Natural killer cell (primary cell): ENCODE results near the gene NDUFAF4. TPM values are rescaled to one million over a fixed set of nuclear protein-coding genes. Genes with fewer than 3 reads are reported as not detected.

Experiments
- ATAC-seq, 3 donors: fragments of 150-1000 bp in 2 of 3; fragments of 200-7000 bp in 1 of 3; cut with Tn5 transposase; 1 replicate in 1 of 3; 2 replicates in 2 of 3; pipeline ENCODE4 v1.10.0; 2021; ENCODE audit warnings: mild to moderate bottlenecking in 2 of 3, moderate library complexity in 2 of 3
- DNase-seq, 2 donors: peaks; one replicate each; pipeline versions ENCODE4 v3.0.0 to v3.0.0-alpha.2; 2013 to 2021; ENCODE audit warnings: mixed read lengths in 1 of 2
- H3K27ac ChIP-seq: one replicate; pipeline ENCODE4 v1.5.1; 2013; ENCODE audit warnings: mild to moderate bottlenecking, low read length
- H3K27me3 ChIP-seq: one replicate; pipeline ENCODE4 v1.6.1; 2013; ENCODE audit warnings: low read length; ENCODE audit not compliant: control insufficient read depth, insufficient read depth
- H3K36me3 ChIP-seq: one replicate; pipeline ENCODE4 v1.6.1; 2013; ENCODE audit warnings: low read length; ENCODE audit not compliant: control insufficient read depth, insufficient read depth
- H3K4me1 ChIP-seq: one replicate; pipeline ENCODE4 v1.6.1; 2013; ENCODE audit warnings: low read length; ENCODE audit not compliant: control insufficient read depth, insufficient read depth
- H3K4me3 ChIP-seq: one replicate; pipeline ENCODE4 v1.5.1; 2013; ENCODE audit warnings: low read length
- H3K9me3 ChIP-seq: one replicate; pipeline ENCODE4 v1.6.1; 2013; ENCODE audit warnings: low read length; ENCODE audit not compliant: control insufficient read depth, insufficient read depth
- H3K27ac Mint-ChIP-seq, 2 donors: one replicate each; pipeline ENCODE4 v1.8.0; 2022; ENCODE audit warnings: mild to moderate bottlenecking in 2 of 2, mixed read lengths in 2 of 2, moderate library complexity in 1 of 2
- H3K27me3 Mint-ChIP-seq, 2 donors: one replicate each; pipeline ENCODE4 v1.8.0; 2022; ENCODE audit warnings: low read depth in 2 of 2, mixed read lengths in 2 of 2
- H3K36me3 Mint-ChIP-seq: one replicate; pipeline ENCODE4 v1.8.0; 2022; ENCODE audit warnings: mixed read lengths
- H3K4me1 Mint-ChIP-seq, 2 donors: one replicate each; pipeline ENCODE4 v1.8.0; 2022; ENCODE audit warnings: mixed read lengths in 2 of 2
- H3K4me3 Mint-ChIP-seq: one replicate; pipeline ENCODE4 v1.8.0; 2022; ENCODE audit warnings: mild to moderate bottlenecking, moderate library complexity, mixed read lengths
- H3K9me3 Mint-ChIP-seq, 2 donors: one replicate each; pipeline ENCODE4 v1.8.0; 2022; ENCODE audit warnings: mixed read lengths in 2 of 2
- WGBS: methylation state at CpG from one replicate; pipeline ENCODE4 v1.1.7; 2013; ENCODE audit warnings: missing lambda C conversion rate; ENCODE audit not compliant: insufficient coverage; 5-methylcytosine and 5-hydroxymethylcytosine counted together
- intact Hi-C: fragments of 100-400 bp; cut with micrococcal nuclease; formaldehyde crosslinking; loops from one replicate; pipeline ENCODE4 v1.14.2; 2022
- total RNA-seq, 4 donors: library from RNA; stranded (reverse); fragments of 120-200 nt in 1 of 4; gene quantifications; one replicate each; pipeline versions ENCODE4 v1.2.3 to v1.2.4, GENCODE V29; 2013 to 2022
- TF ChIP-seq, protein P1 (sequence below): fragments of 200-600 bp; IDR thresholded peaks from one replicate; pipeline ENCODE4 v1.8.0; 2022; ENCODE audit warnings: antibody characterized with exemption

NDUFAF4 gene
- total RNA-seq, 3 donors from 2014 or later (not counting 1 experiment from before 2014, with no cell fraction given), result 23.8 to 30.9 (median 29.8) TPM

DNA sequence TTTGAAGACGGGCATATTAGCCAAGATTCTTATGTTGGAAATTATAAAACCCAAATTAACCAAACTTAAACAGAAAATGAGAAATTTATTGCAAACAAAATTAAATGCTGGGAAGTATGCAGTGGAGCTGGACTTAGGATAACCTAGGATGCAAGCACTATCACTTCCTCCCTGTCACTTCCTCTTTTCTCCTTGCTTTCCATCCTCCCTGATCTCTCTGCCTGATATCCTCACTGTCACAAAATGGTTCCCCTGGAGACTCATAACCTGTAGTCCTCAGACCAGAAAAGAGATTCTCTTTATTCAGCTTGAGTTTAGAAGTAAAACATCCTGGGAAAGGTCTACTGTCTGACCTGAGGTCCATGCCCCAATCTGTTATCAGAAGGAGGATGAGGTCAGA is 19.4 kb upstream of the NDUFAF4 start:
- TF ChIP-seq, protein P1, sequence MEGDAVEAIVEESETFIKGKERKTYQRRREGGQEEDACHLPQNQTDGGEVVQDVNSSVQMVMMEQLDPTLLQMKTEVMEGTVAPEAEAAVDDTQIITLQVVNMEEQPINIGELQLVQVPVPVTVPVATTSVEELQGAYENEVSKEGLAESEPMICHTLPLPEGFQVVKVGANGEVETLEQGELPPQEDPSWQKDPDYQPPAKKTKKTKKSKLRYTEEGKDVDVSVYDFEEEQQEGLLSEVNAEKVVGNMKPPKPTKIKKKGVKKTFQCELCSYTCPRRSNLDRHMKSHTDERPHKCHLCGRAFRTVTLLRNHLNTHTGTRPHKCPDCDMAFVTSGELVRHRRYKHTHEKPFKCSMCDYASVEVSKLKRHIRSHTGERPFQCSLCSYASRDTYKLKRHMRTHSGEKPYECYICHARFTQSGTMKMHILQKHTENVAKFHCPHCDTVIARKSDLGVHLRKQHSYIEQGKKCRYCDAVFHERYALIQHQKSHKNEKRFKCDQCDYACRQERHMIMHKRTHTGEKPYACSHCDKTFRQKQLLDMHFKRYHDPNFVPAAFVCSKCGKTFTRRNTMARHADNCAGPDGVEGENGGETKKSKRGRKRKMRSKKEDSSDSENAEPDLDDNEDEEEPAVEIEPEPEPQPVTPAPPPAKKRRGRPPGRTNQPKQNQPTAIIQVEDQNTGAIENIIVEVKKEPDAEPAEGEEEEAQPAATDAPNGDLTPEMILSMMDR, result no peak
- no peaks in the 10 kb centered on the region for H3K9me3 ChIP-seq
- no peak overlapping the region for H3K27ac ChIP-seq
- H3K4me1 Mint-ChIP-seq, result peaks cover 3 to 5% of the 10 kb centered on the region in 2 donors
- DNase-seq (no peak), ATAC-seq (no peak)
- H3K4me1 ChIP-seq, result no peaks in the 10 kb centered on the region
- H3K4me3 ChIP-seq, result no peak overlapping the region
- WGBS, result no CpG with 5 or more reads among the region's 1 CpG
- no peak overlapping the region for H3K4me3 Mint-ChIP-seq
- intact Hi-C loops, result no loop called here
- H3K27me3 ChIP-seq, result peaks cover 8% of the 10 kb centered on the region
- no peaks in the 10 kb centered on the region for H3K36me3 ChIP-seq
- peaks cover 15 to 47% of the 10 kb centered on the region in 2 donors for H3K27me3 Mint-ChIP-seq
- no peak overlapping the region for H3K27ac Mint-ChIP-seq
- H3K36me3 Mint-ChIP-seq, result no peaks in the 10 kb centered on the region
- no peaks in the 10 kb centered on the region for H3K9me3 Mint-ChIP-seq

DNA sequence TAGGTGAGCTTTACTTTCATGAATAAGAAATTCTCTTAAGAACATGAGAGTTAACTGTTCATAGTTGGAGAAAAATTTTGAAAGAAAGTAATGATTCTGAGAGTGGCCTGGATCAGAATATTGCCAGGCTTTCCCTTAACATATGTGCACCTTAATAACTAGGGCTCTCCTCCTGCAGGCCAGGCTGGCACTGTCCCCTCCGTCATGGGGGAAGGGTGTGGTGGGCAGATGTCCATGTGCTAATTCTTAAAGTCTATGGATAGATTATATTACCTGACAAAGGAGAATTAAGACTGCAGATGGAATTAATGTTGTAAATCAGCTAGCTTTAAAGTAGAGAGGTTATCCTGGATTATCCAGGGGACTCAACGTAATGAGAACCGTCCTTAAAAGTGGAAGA is 15.9 kb upstream of the NDUFAF4 start:
- WGBS, result 86% methylated on average over 3 of the region's 3 CpGs
- H3K4me1 ChIP-seq, result no peaks in the 10 kb centered on the region
- Mint-ChIP-seq H3K4me3 (no peak overlapping the region), H3K4me1 (no peaks in the 10 kb centered on the region), H3K36me3 (no peaks in the 10 kb centered on the region), H3K9me3 (no peaks in the 10 kb centered on the region), H3K27me3 (peaks cover 32 to 70% of the 10 kb centered on the region in 2 donors), H3K27ac (no peak overlapping the region)
- H3K27me3 ChIP-seq, result peaks cover 8% of the 10 kb centered on the region
- DNase-seq (no peak), ATAC-seq (no peak)
- H3K36me3 ChIP-seq, result no peaks in the 10 kb centered on the region
- intact Hi-C loops, result no loop called here
- H3K9me3 ChIP-seq, result no peaks in the 10 kb centered on the region
- TF ChIP-seq, protein P1, result no peak
- H3K27ac ChIP-seq, result no peak overlapping the region
- H3K4me3 ChIP-seq, result no peak overlapping the region

DNA sequence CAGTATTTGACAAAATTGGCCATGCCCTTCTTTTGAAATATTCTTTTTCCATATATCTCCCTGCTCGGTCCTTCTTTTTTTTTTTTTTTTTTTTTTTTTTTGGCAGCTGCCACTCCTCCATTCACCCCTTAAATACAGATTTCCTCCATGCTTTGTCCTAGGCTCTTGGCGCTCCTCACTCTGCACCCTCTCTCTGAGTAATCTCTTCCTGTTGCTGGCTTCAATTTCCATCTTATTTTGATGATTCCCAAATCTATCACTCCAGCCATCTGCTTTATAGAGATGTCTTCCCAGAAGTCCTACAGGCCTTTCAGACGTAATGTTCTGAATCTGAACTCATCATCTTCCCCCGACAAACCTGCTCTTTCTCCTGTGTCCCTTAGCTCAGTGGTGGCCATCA is 14.1 kb upstream of the NDUFAF4 start:
- DNase-seq (no peak), ATAC-seq (no peak)
- Mint-ChIP-seq H3K9me3 (no peaks in the 10 kb centered on the region), H3K4me1 (no peaks in the 10 kb centered on the region), H3K4me3 (no peak overlapping the region), H3K36me3 (no peaks in the 10 kb centered on the region), H3K27me3 (peaks cover 29 to 71% of the 10 kb centered on the region in 2 donors), H3K27ac (no peak overlapping the region)
- H3K4me1 ChIP-seq, result no peaks in the 10 kb centered on the region
- H3K36me3 ChIP-seq, result no peaks in the 10 kb centered on the region
- H3K4me3 ChIP-seq, result no peak overlapping the region
- TF ChIP-seq, protein P1, result no peak
- peaks cover 5% of the 10 kb centered on the region for H3K27me3 ChIP-seq
- 95% methylated on average over 4 of the region's 4 CpGs for WGBS
- intact Hi-C loops, result no loop called here
- no peak overlapping the region for H3K27ac ChIP-seq
- H3K9me3 ChIP-seq, result no peaks in the 10 kb centered on the region

DNA sequence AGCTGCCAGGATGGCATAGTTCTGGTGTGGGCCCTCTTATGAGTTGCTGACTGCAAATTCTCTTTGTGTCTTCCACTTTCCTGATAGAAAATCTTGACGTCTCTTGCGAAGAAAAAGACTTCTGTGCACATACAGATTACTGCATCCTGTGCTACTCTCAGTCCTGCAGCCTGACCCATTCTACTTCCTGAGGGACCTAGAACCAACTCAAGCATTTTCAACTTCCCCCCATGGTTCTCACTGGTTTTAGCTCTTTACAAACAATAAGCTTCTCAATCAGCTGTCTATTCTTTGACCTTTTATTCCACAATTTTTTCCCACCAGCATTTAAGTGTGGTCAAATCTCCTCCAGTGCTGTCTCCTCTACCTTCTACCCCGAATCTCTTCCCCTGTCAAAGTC is 13.5 kb upstream of the NDUFAF4 start:
- no peak overlapping the region for H3K27ac ChIP-seq
- peaks cover 30 to 71% of the 10 kb centered on the region in 2 donors for H3K27me3 Mint-ChIP-seq
- intact Hi-C loops, result no loop called here
- peaks cover 8% of the 10 kb centered on the region for H3K27me3 ChIP-seq
- no peaks in the 10 kb centered on the region for H3K4me1 ChIP-seq
- no peaks in the 10 kb centered on the region for H3K36me3 ChIP-seq
- no peaks in the 10 kb centered on the region for H3K9me3 Mint-ChIP-seq
- no peaks in the 10 kb centered on the region for H3K4me1 Mint-ChIP-seq
- no peaks in the 10 kb centered on the region for H3K9me3 ChIP-seq
- H3K4me3 ChIP-seq, result no peak overlapping the region
- WGBS, result 84% methylated on average over 3 of the region's 3 CpGs
- no peak for ATAC-seq
- no peaks in the 10 kb centered on the region for H3K36me3 Mint-ChIP-seq
- no peak for DNase-seq
- no peak overlapping the region for H3K27ac Mint-ChIP-seq
- no peak overlapping the region for H3K4me3 Mint-ChIP-seq
- TF ChIP-seq, protein P1, result no peak
